ENCODE measurements around the gene LYG1. TPM values are rescaled to one million over a fixed set of nuclear protein-coding genes. Genes with fewer than 3 reads are reported as not detected.
A peak's percentile ranks its signal among the peaks of the same experiment; 100 is the strongest.

Gene LYG1
- total RNA-seq, 1 experiment from 2014 or later, result 0.31 TPM

GRCh38 chr2:99255491-99256318 lies 45.3 kb downstream of the LYG1 start, which contains the start of gene LYG2:
Gene LYG2 (minus strand): TSS chr2:99255666. CDS start chr2:99254260, 1,406 bp downstream.
- Histone ChIP-seq H3K23ac (ENCODE audit: insufficient read length, low read depth, low read length) (no peak within 1 kb of the TSS), H3K9ac (ENCODE audit: extremely low read depth, insufficient read length, low read length) (no peak within 1 kb of the TSS), H2BK120ac (ENCODE audit: low read depth, low read length, poor library complexity, severe bottlenecking) (no peak within 1 kb of the TSS), H3K4ac (ENCODE audit: low read depth, low read length) (no peak within 1 kb of the TSS), H2AK5ac (ENCODE audit: insufficient read length, low read length) (no peak within 1 kb of the TSS), H4K5ac (ENCODE audit: insufficient read length, low read depth, low read length) (no peak within 1 kb of the TSS), H4K91ac (ENCODE audit: insufficient read length, low read depth, low read length) (no peak within 1 kb of the TSS), H3K27ac (ENCODE audit: insufficient read length, low read depth, low read length) (no peak within 1 kb of the TSS), H3K18ac (ENCODE audit: insufficient read length, low read depth, low read length) (no peak within 1 kb of the TSS), H3K4me2 (ENCODE audit: insufficient read depth, insufficient read length, low read length) (no peak within 1 kb of the TSS), H3K14ac (ENCODE audit: insufficient read depth, low read length) (peak within 1 kb of the TSS; percentile 63; the same call in 1 of the 2 replicates), H3K27me3 (ENCODE audit: insufficient read depth, low read length) (no peaks in the 10 kb centered on the region), H3K9me3 (ENCODE audit: control insufficient read depth, low read depth, low read length) (no peaks in the 10 kb centered on the region), H2BK15ac (ENCODE audit: low read depth, low read length) (no peak within 1 kb of the TSS), H3T11ph (ENCODE audit: low read length) (no peak within 1 kb of the TSS), H3K79me2 (ENCODE audit: insufficient read depth, low read length) (no peaks in the 10 kb centered on the region), H2BK20ac (ENCODE audit: low read depth, low read length, poor library complexity, severe bottlenecking) (no peak within 1 kb of the TSS), H2BK5ac (ENCODE audit: insufficient read length, low read length) (no peak within 1 kb of the TSS), H3K56ac (ENCODE audit: insufficient read length, low read depth, low read length) (no peak within 1 kb of the TSS), H4K20me1 (ENCODE audit: control insufficient read depth, insufficient read depth, insufficient read length) (no peaks in the 10 kb centered on the region), H3K23me2 (ENCODE audit: insufficient read length, low read depth, low read length, poor library complexity, severe bottlenecking) (no peaks in the 10 kb centered on the region), H3K4me1 (ENCODE audit: insufficient read depth, low read length) (no peaks in the 10 kb centered on the region), H4K8ac (replicated peaks; ENCODE audit: insufficient read length, low read depth, low read length) (no peak within 1 kb of the TSS), H2BK12ac (ENCODE audit: insufficient read length, low read depth, low read length) (no peak within 1 kb of the TSS), H3K79me1 (ENCODE audit: insufficient read depth, low read depth, low read length, poor library complexity, severe bottlenecking) (no peaks in the 10 kb centered on the region), H2AFZ (ENCODE audit: low read length) (no peak within 1 kb of the TSS)
- peaks cover 0 to 8% (median 2%) of the 10 kb centered on the region in 3 experiments; a peak in 4 of 7 replicates for H3K36me3 Mint-ChIP-seq (ENCODE audit: insufficient read depth in 1 of 3, low read depth in 3 of 3)
- no peaks in the 10 kb centered on the region for H3K4me1 Mint-ChIP-seq
- WGBS (ENCODE audit: extremely low coverage, insufficient read length, low lambda C conversion rate), result no CpG with 5 or more reads among the region's 7 CpGs
- H3K4me3 Mint-ChIP-seq, result no peak within 1 kb of the TSS; a peak in 1 of 5 replicates
- peaks cover 4% of the 10 kb centered on the region for H3K27me3 Mint-ChIP-seq (ENCODE audit: low read depth)
- DNase-seq, result no peak
- H3K27ac Mint-ChIP-seq, result no peak within 1 kb of the TSS; a peak in 1 of 7 replicates
- no peak for TF ChIP-seq CTCF (conservative IDR thresholded peaks at IDR 0.05)
- peaks cover 14 to 20% of the 10 kb centered on the region in 2 experiments for H3K9me3 Mint-ChIP-seq
